ENCODE results near the gene SIRT2.

DNA sequence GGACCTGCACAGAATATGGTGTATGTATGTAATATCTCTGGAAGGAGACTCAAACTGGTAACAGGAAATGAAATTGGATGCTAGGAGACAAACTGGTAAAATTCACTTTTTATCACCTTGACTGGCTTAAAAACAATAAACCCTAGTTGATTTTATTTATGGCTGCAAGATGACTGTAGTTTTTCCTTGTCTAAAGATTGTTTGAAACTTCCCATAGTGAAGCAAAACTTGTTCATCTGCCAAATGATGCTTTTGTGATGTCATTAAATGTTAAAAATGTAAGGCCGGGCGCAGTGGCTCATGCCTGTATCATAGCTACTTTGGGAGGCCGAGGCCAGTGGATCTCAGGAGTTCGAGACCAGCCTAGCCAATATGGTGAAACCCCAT lies 65.3 kb downstream of the SIRT2 start:
- TF ChIP-seq, protein P1, sequence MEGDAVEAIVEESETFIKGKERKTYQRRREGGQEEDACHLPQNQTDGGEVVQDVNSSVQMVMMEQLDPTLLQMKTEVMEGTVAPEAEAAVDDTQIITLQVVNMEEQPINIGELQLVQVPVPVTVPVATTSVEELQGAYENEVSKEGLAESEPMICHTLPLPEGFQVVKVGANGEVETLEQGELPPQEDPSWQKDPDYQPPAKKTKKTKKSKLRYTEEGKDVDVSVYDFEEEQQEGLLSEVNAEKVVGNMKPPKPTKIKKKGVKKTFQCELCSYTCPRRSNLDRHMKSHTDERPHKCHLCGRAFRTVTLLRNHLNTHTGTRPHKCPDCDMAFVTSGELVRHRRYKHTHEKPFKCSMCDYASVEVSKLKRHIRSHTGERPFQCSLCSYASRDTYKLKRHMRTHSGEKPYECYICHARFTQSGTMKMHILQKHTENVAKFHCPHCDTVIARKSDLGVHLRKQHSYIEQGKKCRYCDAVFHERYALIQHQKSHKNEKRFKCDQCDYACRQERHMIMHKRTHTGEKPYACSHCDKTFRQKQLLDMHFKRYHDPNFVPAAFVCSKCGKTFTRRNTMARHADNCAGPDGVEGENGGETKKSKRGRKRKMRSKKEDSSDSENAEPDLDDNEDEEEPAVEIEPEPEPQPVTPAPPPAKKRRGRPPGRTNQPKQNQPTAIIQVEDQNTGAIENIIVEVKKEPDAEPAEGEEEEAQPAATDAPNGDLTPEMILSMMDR (IDR thresholded peaks at IDR 0.05): no peak
- no peak for TF ChIP-seq POLR2AphosphoS5 (IDR thresholded peaks at IDR 0.05; ENCODE audit: low read depth, low read length)
- TF ChIP-seq, protein P2, sequence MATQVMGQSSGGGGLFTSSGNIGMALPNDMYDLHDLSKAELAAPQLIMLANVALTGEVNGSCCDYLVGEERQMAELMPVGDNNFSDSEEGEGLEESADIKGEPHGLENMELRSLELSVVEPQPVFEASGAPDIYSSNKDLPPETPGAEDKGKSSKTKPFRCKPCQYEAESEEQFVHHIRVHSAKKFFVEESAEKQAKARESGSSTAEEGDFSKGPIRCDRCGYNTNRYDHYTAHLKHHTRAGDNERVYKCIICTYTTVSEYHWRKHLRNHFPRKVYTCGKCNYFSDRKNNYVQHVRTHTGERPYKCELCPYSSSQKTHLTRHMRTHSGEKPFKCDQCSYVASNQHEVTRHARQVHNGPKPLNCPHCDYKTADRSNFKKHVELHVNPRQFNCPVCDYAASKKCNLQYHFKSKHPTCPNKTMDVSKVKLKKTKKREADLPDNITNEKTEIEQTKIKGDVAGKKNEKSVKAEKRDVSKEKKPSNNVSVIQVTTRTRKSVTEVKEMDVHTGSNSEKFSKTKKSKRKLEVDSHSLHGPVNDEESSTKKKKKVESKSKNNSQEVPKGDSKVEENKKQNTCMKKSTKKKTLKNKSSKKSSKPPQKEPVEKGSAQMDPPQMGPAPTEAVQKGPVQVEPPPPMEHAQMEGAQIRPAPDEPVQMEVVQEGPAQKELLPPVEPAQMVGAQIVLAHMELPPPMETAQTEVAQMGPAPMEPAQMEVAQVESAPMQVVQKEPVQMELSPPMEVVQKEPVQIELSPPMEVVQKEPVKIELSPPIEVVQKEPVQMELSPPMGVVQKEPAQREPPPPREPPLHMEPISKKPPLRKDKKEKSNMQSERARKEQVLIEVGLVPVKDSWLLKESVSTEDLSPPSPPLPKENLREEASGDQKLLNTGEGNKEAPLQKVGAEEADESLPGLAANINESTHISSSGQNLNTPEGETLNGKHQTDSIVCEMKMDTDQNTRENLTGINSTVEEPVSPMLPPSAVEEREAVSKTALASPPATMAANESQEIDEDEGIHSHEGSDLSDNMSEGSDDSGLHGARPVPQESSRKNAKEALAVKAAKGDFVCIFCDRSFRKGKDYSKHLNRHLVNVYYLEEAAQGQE (IDR thresholded peaks at IDR 0.05; ENCODE audit: insufficient read depth in 1 of 2, low read depth in 2 of 2, low read length in 1 of 2): no peak

All from Panc1 (cell line).